ENCODE results near the gene GPR37L1.

The GPR37L1 gene

GRCh38 chr1:202146279-202146678 lies 23.6 kb downstream of the GPR37L1 start:
- no peak overlapping the region for H3K27ac ChIP-seq
- H3K27me3 ChIP-seq (ENCODE audit: insufficient read depth, low read depth, severe bottlenecking): no peaks in the 10 kb centered on the region
- no peak overlapping the region for H3K4me3 ChIP-seq (ENCODE audit: low read depth, low read length)
- no peak for TF ChIP-seq CTCF (IDR thresholded peaks at IDR 0.05; ENCODE audit: low read depth, low read length)
- H3K9me3 ChIP-seq (ENCODE audit: severe bottlenecking): no peaks in the 10 kb centered on the region
- peaks cover 16% of the 10 kb centered on the region for H3K36me3 ChIP-seq
- DNase-seq: no peak

GRCh38 chr1:202146993-202147392 lies 24.3 kb downstream of the GPR37L1 start:
- Histone ChIP-seq H3K27me3 (ENCODE audit: insufficient read depth, low read depth, severe bottlenecking) (no peaks in the 10 kb centered on the region), H3K9me3 (ENCODE audit: severe bottlenecking) (no peaks in the 10 kb centered on the region), H3K4me3 (ENCODE audit: low read depth, low read length) (no peak overlapping the region), H3K27ac (no peak overlapping the region), H3K36me3 (peaks cover 12% of the 10 kb centered on the region)
- no peak for DNase-seq
- TF ChIP-seq CTCF (IDR thresholded peaks at IDR 0.05; ENCODE audit: low read depth, low read length): no peak

- Histone ChIP-seq H3K27ac (no peak overlapping the region), H3K4me3 (ENCODE audit: low read depth, low read length) (no peak overlapping the region), H3K36me3 (no peaks in the 10 kb centered on the region; the same call in 1 of the 2 replicates), H3K27me3 (ENCODE audit: insufficient read depth, low read depth, severe bottlenecking) (no peaks in the 10 kb centered on the region), H3K9me3 (ENCODE audit: severe bottlenecking) (no peaks in the 10 kb centered on the region)
- TF ChIP-seq CTCF (IDR thresholded peaks at IDR 0.05; ENCODE audit: low read depth, low read length): no peak
- no peak for DNase-seq
Measured at GRCh38 chr1:202148391-202148790, 25.7 kb downstream of the GPR37L1 start.

- H3K27me3 ChIP-seq (ENCODE audit: insufficient read depth, low read depth, severe bottlenecking): no peaks in the 10 kb centered on the region
- no peaks in the 10 kb centered on the region for H3K9me3 ChIP-seq (ENCODE audit: severe bottlenecking)
- H3K4me3 ChIP-seq (ENCODE audit: low read depth, low read length): no peak overlapping the region
- no peak overlapping the region for H3K27ac ChIP-seq
- DNase-seq: no peak
- no peak for TF ChIP-seq CTCF (IDR thresholded peaks at IDR 0.05; ENCODE audit: low read depth, low read length)
- no peaks in the 10 kb centered on the region for H3K36me3 ChIP-seq
Measured at GRCh38 chr1:202149566-202149965, 26.8 kb downstream of the GPR37L1 start.

- H3K9me3 ChIP-seq (ENCODE audit: severe bottlenecking): no peaks in the 10 kb centered on the region
- TF ChIP-seq CTCF (IDR thresholded peaks at IDR 0.05; ENCODE audit: low read depth, low read length): no peak
- no peaks in the 10 kb centered on the region for H3K27me3 ChIP-seq (ENCODE audit: insufficient read depth, low read depth, severe bottlenecking)
- no peaks in the 10 kb centered on the region for H3K36me3 ChIP-seq
- H3K27ac ChIP-seq: no peak overlapping the region
- DNase-seq: no peak
- H3K4me3 ChIP-seq (ENCODE audit: low read depth, low read length): no peak overlapping the region
Measured at GRCh38 chr1:202150187-202150586, 27.5 kb downstream of the GPR37L1 start.

- Histone ChIP-seq H3K27ac (no peak overlapping the region), H3K9me3 (ENCODE audit: severe bottlenecking) (no peaks in the 10 kb centered on the region), H3K27me3 (ENCODE audit: insufficient read depth, low read depth, severe bottlenecking) (no peaks in the 10 kb centered on the region), H3K36me3 (no peaks in the 10 kb centered on the region), H3K4me3 (ENCODE audit: low read depth, low read length) (no peak overlapping the region)
- no peak for TF ChIP-seq CTCF (IDR thresholded peaks at IDR 0.05; ENCODE audit: low read depth, low read length)
- no peak for DNase-seq
Measured at GRCh38 chr1:202150602-202151001, 27.9 kb downstream of the GPR37L1 start.

All from WERI-Rb-1 (cell line).